Measurements from ENCODE around the gene C6orf136. TPM values are rescaled to one million over a fixed set of nuclear protein-coding genes. Genes with fewer than 3 reads are reported as not detected.

Gene C6orf136
- total and polyA plus RNA-seq, 9 of the 15 experiments (the other 6 are each of a cell fraction or from before 2014, with no cell fraction given): 14.1 to 63.1 (median 18.4) TPM

DNA sequence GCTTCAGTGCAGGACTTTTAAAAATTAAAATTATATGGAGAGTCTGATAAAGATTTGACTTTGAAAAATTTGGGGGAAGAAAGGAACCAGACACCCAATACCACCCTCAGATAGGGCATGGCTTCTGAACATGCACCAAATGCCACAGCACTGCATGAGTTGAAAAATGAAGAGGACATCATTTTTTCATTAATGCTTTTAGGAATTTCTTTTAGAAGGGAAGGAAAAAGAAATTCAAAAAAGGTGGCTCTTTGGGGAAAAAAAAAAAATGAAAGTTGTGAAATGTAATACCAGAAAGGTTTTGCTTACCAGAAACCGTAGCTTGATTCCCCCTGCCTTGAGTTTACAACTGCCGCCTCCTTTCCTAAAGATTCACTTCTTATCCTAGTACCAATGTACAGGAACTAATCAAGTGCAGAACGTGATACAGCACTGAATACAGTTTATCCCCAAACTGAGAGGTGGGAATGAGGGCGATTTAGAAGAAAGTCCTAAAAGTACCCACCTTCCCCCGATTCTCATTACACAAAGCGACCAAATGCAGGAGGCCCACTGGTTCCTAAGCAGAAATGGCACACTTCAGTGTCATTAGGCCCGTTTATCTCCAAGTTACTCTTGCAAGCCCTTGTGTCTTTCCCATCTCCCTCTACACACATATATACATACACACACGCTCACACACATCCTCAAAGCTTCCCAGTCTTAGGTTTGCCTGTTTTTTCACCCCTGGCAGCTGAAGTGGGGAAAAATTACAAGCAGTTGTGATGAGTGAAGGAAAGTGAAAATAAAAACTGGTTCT, 32.7 kb upstream of the C6orf136 start (continued):
- TF ChIP-seq, protein P1, sequence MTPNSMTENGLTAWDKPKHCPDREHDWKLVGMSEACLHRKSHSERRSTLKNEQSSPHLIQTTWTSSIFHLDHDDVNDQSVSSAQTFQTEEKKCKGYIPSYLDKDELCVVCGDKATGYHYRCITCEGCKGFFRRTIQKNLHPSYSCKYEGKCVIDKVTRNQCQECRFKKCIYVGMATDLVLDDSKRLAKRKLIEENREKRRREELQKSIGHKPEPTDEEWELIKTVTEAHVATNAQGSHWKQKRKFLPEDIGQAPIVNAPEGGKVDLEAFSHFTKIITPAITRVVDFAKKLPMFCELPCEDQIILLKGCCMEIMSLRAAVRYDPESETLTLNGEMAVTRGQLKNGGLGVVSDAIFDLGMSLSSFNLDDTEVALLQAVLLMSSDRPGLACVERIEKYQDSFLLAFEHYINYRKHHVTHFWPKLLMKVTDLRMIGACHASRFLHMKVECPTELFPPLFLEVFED (CRISPR knock-in tag; conservative IDR thresholded peaks at IDR 0.05): peak; percentile 97
- TF ChIP-seq ARNT (IDR thresholded peaks at IDR 0.05) (no peak; a peak in 2 of 4 replicates), TOE1 (IDR thresholded peaks at IDR 0.05; ENCODE audit: borderline replicate concordance) (peak; percentile 27; the same call in 1 of the 2 replicates), TOE1 (CRISPR knock-in tag; IDR thresholded peaks at IDR 0.05; ENCODE audit: borderline replicate concordance, low read depth) (no peak), EZH2 (IDR thresholded peaks at IDR 0.05; ENCODE audit: borderline replicate concordance, low read depth, low read length) (no peak), HOXB6 (CRISPR knock-in tag; IDR thresholded peaks at IDR 0.05; ENCODE audit: borderline replicate concordance) (no peak; the same call in 1 of the 2 replicates), GATA2 (CRISPR knock-in tag; IDR thresholded peaks at IDR 0.05) (no peak), ZNF384 (IDR thresholded peaks at IDR 0.05; ENCODE audit: low read depth, low read length) (no peak), ZNF311 (CRISPR knock-in tag; IDR thresholded peaks at IDR 0.05) (no peak), EP300 (IDR thresholded peaks at IDR 0.05; ENCODE audit: low read length) (no peak), NRF1 (conservative IDR thresholded peaks at IDR 0.05 in 1 of 2, IDR thresholded peaks at IDR 0.05 in 1 of 2) (no peak), TAL1 (IDR thresholded peaks at IDR 0.05) (no peak), ZNF431 (CRISPR knock-in tag; IDR thresholded peaks at IDR 0.05) (no peak; the same call in 1 of the 2 replicates)
- TF ChIP-seq, protein P2, sequence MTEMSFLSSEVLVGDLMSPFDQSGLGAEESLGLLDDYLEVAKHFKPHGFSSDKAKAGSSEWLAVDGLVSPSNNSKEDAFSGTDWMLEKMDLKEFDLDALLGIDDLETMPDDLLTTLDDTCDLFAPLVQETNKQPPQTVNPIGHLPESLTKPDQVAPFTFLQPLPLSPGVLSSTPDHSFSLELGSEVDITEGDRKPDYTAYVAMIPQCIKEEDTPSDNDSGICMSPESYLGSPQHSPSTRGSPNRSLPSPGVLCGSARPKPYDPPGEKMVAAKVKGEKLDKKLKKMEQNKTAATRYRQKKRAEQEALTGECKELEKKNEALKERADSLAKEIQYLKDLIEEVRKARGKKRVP (CRISPR knock-in tag; IDR thresholded peaks at IDR 0.05): no peak; the same call in 1 of the 2 replicates
- TF ChIP-seq, protein P3, sequence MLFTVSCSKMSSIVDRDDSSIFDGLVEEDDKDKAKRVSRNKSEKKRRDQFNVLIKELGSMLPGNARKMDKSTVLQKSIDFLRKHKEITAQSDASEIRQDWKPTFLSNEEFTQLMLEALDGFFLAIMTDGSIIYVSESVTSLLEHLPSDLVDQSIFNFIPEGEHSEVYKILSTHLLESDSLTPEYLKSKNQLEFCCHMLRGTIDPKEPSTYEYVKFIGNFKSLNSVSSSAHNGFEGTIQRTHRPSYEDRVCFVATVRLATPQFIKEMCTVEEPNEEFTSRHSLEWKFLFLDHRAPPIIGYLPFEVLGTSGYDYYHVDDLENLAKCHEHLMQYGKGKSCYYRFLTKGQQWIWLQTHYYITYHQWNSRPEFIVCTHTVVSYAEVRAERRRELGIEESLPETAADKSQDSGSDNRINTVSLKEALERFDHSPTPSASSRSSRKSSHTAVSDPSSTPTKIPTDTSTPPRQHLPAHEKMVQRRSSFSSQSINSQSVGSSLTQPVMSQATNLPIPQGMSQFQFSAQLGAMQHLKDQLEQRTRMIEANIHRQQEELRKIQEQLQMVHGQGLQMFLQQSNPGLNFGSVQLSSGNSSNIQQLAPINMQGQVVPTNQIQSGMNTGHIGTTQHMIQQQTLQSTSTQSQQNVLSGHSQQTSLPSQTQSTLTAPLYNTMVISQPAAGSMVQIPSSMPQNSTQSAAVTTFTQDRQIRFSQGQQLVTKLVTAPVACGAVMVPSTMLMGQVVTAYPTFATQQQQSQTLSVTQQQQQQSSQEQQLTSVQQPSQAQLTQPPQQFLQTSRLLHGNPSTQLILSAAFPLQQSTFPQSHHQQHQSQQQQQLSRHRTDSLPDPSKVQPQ (CRISPR knock-in tag; IDR thresholded peaks at IDR 0.05; ENCODE audit: borderline replicate concordance): no peak
- TF ChIP-seq, protein P4, sequence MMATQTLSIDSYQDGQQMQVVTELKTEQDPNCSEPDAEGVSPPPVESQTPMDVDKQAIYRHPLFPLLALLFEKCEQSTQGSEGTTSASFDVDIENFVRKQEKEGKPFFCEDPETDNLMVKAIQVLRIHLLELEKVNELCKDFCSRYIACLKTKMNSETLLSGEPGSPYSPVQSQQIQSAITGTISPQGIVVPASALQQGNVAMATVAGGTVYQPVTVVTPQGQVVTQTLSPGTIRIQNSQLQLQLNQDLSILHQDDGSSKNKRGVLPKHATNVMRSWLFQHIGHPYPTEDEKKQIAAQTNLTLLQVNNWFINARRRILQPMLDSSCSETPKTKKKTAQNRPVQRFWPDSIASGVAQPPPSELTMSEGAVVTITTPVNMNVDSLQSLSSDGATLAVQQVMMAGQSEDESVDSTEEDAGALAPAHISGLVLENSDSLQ (IDR thresholded peaks at IDR 0.05): no peak
- TF ChIP-seq, protein P5, sequence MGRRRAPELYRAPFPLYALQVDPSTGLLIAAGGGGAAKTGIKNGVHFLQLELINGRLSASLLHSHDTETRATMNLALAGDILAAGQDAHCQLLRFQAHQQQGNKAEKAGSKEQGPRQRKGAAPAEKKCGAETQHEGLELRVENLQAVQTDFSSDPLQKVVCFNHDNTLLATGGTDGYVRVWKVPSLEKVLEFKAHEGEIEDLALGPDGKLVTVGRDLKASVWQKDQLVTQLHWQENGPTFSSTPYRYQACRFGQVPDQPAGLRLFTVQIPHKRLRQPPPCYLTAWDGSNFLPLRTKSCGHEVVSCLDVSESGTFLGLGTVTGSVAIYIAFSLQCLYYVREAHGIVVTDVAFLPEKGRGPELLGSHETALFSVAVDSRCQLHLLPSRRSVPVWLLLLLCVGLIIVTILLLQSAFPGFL (CRISPR knock-in tag; IDR thresholded peaks at IDR 0.05): no peak

All from K562 (cell line).